ENCODE measurements around the gene CAGE1.

CAGE1 gene

GRCh38 chr6:7335519-7335918, 54.0 kb downstream of the CAGE1 start:
- no peaks in the 10 kb centered on the region for H3K27me3 ChIP-seq (ENCODE audit: control insufficient read depth, insufficient read depth, low read length)
- H3K9ac ChIP-seq: no peak overlapping the region
- H3K27ac ChIP-seq: no peak overlapping the region
- no peak overlapping the region for H3K4me2 ChIP-seq (ENCODE audit: low read length)
- H3K79me2 ChIP-seq: no peaks in the 10 kb centered on the region
- H3K36me3 ChIP-seq (ENCODE audit: control insufficient read depth, insufficient read depth, low read length): no peaks in the 10 kb centered on the region
- no peak for TF ChIP-seq CTCF (IDR thresholded peaks at IDR 0.05)
- H2AFZ ChIP-seq: no peak overlapping the region
- no peaks in the 10 kb centered on the region for H3K9me3 ChIP-seq (ENCODE audit: control insufficient read depth, low read length)
- H3K4me3 ChIP-seq (ENCODE audit: low read depth, low read length): no peak overlapping the region
- no peaks in the 10 kb centered on the region for H3K4me1 ChIP-seq

- no peaks in the 10 kb centered on the region for H3K9me3 ChIP-seq (ENCODE audit: control insufficient read depth, low read length)
- no peak overlapping the region for H3K27ac ChIP-seq
- no peak for TF ChIP-seq CTCF (IDR thresholded peaks at IDR 0.05)
- H3K4me2 ChIP-seq (ENCODE audit: low read length): no peak overlapping the region
- H3K4me1 ChIP-seq: no peaks in the 10 kb centered on the region
- no peaks in the 10 kb centered on the region for H3K79me2 ChIP-seq
- no peak overlapping the region for H3K9ac ChIP-seq
- H3K4me3 ChIP-seq (ENCODE audit: low read depth, low read length): no peak overlapping the region
- H2AFZ ChIP-seq: no peak overlapping the region
- H3K36me3 ChIP-seq (ENCODE audit: control insufficient read depth, insufficient read depth, low read length): no peaks in the 10 kb centered on the region
- H3K27me3 ChIP-seq (ENCODE audit: control insufficient read depth, insufficient read depth, low read length): no peaks in the 10 kb centered on the region
These were observed 54.9 kb downstream of the CAGE1 start for GRCh38 chr6:7334685-7335084.

- H3K27me3 ChIP-seq (ENCODE audit: control insufficient read depth, insufficient read depth, low read length): no peaks in the 10 kb centered on the region
- H2AFZ ChIP-seq: no peak overlapping the region
- H3K4me2 ChIP-seq (ENCODE audit: low read length): no peak overlapping the region
- H3K4me1 ChIP-seq: no peaks in the 10 kb centered on the region
- no peak for TF ChIP-seq CTCF (IDR thresholded peaks at IDR 0.05)
- no peak overlapping the region for H3K27ac ChIP-seq
- no peaks in the 10 kb centered on the region for H3K79me2 ChIP-seq
- no peak overlapping the region for H3K4me3 ChIP-seq (ENCODE audit: low read depth, low read length)
- no peaks in the 10 kb centered on the region for H3K9me3 ChIP-seq (ENCODE audit: control insufficient read depth, low read length)
- H3K36me3 ChIP-seq (ENCODE audit: control insufficient read depth, insufficient read depth, low read length): no peaks in the 10 kb centered on the region
- no peak overlapping the region for H3K9ac ChIP-seq
These were observed 57.3 kb downstream of the CAGE1 start for GRCh38 chr6:7332090-7332745.

GRCh38 chr6:7331452-7331851, 58.1 kb downstream of the CAGE1 start:
- Histone ChIP-seq H3K36me3 (ENCODE audit: control insufficient read depth, insufficient read depth, low read length) (no peaks in the 10 kb centered on the region), H3K9ac (no peak overlapping the region), H3K4me3 (ENCODE audit: low read depth, low read length) (no peak overlapping the region), H3K27ac (no peak overlapping the region), H3K4me2 (ENCODE audit: low read length) (no peak overlapping the region), H3K79me2 (no peaks in the 10 kb centered on the region), H3K4me1 (no peaks in the 10 kb centered on the region), H2AFZ (no peak overlapping the region), H3K9me3 (ENCODE audit: control insufficient read depth, low read length) (no peaks in the 10 kb centered on the region), H3K27me3 (ENCODE audit: control insufficient read depth, insufficient read depth, low read length) (no peaks in the 10 kb centered on the region)
- TF ChIP-seq CTCF (IDR thresholded peaks at IDR 0.05): no peak

- no peak overlapping the region for H2AFZ ChIP-seq
- no peak overlapping the region for H3K27ac ChIP-seq
- H3K36me3 ChIP-seq (ENCODE audit: control insufficient read depth, insufficient read depth, low read length): no peaks in the 10 kb centered on the region
- H3K4me3 ChIP-seq (ENCODE audit: low read depth, low read length): no peak overlapping the region
- H3K9me3 ChIP-seq (ENCODE audit: control insufficient read depth, low read length): no peaks in the 10 kb centered on the region
- no peaks in the 10 kb centered on the region for H3K27me3 ChIP-seq (ENCODE audit: control insufficient read depth, insufficient read depth, low read length)
- no peaks in the 10 kb centered on the region for H3K4me1 ChIP-seq
- TF ChIP-seq CTCF (IDR thresholded peaks at IDR 0.05): no peak
- no peak overlapping the region for H3K4me2 ChIP-seq (ENCODE audit: low read length)
- no peaks in the 10 kb centered on the region for H3K79me2 ChIP-seq
- H3K9ac ChIP-seq: no peak overlapping the region
These were observed 61.3 kb downstream of the CAGE1 start for GRCh38 chr6:7328243-7328642.
